HG03520 (cell line): ENCODE results near the gene EXOC6B.

Experiments used
- ATAC-seq: cut with Tn5 transposase; IDR thresholded peaks from one replicate; pipeline ENCODE4 v1.9.1; 2021; ENCODE audit warnings: mild to moderate bottlenecking, moderate library complexity; ENCODE audit not compliant: unreplicated experiment

EXOC6B gene

DNA sequence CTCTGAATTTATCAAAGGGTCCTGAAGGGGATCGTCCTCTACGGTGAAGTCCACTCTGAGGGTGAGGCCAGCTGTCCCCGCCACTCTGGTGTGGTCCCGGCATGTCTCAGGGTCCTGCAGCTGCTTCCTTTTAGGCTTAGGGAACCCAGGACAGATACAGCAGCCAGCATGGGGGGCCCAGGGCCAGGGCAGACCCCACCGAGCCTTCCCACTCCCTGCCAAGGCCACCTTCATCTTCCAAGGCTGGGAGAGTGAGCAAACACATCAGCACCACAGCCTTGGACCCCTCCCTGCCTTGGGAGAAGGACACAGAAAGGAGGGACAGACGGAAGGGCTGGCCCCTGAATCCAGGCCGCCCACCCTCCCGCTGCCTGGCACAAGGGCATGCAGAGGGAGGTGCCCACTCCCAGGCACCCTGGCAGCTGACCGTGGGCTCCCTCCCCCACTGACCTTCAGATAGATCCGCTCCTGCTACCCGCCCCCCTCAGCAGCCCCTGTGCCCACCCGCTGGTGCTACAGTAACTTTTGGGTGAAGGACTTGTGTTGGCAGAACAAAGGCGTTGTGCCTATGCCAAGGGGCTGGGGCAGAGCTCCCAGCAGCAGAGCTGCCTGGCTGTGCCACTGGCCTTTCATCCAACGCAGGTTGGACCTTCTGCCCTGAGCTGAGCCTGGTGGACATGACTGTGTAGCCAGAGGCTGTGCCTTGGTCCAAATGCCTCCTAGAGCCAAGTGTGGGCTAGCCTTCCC is 685.8 kb downstream of the EXOC6B start:
- ATAC-seq: no peak

DNA sequence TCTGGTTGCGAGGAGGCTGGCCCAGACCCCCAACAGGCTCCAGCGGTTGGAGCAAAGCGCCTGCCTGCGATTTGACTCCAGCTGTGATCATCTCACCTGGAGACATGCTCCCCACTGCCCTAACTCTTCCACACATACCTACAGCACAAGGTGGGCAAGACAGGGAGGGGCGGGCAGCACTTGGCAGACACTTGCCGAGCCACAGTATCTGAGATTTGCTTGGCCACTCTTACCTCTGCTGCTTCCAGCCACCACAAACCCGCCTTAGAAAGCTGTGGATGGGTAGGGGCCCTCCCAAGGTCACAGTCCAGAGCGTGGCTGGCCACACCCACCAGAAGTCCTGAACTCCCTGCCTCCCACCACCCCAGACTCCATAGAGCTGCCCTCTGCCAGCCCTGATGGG is 686.4 kb downstream of the EXOC6B start:
- ATAC-seq: no peak

DNA sequence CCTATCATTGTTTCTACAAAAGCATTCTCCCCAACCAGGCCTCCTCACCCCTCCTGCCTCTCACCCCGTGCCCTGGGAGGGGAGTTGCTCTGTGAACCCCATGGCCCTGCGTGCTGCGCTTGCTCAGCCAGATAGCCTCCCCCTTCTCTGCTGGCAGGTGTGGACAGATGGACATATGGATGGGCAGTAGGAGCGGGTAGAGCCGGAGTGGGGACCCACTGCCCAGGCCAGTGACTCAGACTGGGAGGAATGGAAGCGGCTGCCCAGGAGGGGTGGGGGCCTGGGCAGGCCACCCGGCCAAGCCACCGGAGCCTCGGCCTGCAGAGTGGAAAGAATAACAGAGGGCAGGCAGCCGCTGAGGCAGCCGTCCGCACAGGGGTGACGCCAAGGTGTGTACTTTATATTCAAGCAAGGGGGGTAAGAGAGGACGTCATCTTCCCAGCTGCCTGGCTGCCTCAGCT is 686.9 kb downstream of the EXOC6B start:
- ATAC-seq: no peak

DNA sequence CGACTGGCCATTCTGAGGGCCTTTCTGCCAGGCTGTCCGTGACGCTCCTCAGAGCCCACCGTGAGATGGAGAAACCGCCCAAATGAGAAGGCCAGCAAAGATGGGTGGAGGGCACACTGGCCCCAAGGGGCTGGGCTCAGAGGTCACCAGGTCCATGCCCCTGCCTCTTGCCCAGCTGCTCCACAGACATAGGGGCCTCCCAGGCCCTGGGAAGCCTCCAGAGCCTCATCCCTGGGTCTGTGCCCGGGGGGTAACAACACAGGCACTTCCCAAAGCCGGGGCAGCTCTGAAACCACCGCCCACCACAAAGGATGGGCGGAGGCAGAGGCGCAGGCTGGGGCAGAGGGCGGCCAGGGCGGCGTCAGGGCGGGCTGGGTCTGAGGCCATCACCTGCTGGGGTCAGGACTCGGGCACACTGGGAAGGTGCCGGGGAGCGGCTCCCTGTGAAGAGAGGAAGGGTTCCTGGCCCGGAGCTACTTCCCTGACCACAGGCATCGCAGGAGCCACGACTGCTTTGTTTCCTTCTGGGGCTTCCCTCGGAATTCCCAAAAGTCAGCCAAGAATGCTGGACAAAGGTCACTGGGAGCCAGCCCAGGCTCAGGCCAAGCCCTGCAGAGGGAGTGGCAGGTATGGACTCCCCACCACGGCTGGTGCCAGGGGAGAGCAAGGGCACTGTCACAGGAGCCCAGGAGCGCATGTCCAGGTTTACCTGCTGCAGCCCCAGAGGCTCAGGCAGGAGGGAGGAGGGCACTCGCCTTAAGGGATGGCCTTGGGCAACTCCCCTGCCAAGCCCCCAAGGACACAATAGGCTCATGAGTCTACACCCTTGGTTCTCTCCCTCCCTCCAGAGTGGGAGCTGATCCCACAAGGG is 687.6 kb downstream of the EXOC6B start:
- no peak for ATAC-seq

DNA sequence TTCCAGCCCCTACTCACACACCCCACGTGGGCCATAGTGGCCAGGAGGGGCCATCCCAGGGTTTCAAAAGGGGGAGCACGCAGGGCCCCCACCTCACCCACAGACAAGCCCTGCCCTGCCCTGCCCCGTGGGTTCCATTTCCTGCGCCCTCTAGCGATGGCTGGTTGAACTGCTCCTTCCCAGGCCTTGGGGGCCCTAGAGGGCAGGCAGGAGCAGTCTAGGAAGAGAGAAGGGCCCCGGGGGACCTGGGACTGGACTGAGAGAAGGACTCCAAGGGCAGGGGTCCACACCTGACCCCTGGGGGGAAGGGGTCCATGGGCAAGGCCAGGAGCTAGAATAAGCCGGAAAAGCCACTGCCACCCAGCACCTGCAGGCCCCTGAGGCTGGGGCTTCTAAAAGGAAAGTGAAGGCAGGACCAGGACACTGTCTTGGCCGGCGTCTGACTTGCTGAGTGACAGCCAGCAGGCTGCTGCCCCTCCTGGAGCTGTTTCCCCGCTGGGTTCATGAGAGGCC is 688.3 kb downstream of the EXOC6B start:
- peak; percentile 84 for ATAC-seq

DNA sequence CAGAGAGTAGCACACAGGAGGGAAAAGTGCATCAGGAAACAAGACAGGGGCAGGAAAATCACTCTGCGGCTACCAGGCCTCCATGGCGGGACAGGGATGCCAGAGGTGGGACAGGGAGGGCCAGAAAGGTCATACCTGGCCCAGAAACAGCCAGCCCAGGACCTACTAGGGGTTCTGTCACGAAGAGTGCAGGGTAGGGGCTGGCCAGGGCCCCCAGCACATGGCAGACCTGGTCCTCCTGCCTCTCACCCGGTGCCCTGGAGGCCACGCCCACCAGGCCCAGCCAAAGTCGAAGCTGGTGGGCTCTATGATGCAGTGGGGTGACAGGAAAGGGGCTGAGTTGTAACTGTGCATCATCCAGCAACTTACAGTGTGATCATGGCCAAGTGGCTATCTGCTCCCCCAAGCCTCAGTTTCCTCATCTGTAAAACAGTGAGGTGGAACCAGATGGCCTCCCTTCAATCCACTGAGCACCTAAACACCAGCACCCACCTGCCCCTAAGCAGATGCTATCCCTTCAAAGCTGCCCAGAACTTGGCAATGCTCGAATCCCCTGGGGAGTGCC is 688.8 kb downstream of the EXOC6B start:
- ATAC-seq: peak; percentile 15

DNA sequence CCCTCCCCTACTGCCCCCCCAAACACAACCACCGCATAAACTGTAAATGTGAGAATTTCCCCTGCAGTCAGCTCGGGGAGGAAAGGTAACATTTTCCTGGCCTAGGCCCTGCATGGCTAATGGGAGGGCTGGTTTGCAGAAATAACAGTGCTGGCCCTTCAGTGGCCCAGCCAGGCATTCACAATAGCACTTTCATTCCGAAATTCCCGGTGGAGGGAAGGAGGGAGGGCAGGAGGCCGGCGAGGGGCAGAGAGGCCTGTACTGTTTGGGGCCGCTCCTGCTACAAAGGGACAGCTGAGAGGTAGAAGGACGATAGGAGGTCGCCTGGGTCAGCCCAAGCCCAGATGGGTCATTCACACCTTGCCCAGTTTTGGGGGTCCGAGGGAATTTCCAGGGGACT is 689.5 kb downstream of the EXOC6B start:
- ATAC-seq: no peak

DNA sequence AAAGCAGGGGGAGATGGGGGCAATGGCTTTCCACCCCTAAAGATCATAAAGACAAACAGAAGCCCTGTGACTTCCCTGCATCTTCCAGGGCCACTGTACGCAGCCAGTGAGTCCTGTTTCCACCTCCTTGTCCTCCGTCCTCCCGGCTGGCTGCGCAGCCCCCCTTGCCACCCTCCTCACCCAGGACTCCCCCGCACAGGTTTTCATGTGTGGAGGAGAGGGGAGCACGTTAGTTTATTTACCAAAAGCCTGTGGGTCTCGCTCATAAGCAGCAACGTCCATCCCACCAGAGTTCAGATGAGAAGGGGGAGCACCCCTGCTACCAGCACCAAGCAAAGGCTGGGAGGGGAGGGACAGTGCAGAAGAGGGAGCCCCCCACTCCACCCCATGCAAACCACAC is 689.9 kb downstream of the EXOC6B start:
- no peak for ATAC-seq

DNA sequence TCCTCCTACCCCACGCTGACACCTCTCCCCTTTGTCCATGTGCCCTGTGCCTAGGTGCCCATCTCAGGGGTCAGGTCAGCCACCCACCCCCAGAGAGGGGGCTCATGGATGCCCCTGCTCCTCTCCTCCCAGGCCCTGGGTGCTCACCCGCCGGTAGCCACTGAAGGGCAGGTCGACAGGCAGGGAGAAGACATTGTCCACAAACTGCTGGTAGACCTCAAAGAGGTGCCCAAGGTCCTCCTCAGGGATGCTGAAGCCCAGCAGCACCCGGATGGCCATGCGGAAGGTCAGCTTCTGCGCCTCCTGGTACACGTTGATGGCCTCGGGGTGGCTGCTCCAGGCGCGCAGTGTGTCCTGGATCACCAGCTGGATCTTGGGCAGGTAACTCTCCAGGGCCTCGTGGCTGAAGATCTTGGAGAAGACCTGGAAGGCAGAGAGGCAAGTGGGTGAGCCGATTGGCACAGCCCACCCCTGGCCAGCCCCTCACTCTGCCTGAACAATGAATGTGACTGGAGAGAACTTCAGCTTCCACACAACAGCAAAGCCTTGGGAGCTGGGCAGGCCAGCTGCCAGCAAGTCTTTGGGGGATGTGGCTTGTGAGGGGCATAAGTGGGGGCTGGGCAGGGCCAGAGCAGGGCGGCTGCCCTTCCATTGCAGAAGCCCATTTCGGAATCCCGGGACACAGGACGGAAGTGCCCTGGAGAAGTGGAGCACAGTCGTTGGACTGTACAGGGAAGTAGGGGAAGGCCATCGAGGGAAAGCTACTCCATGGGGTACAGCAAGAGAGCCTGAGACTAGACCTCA is 690.6 kb downstream of the EXOC6B start:
- ATAC-seq: no peak

DNA sequence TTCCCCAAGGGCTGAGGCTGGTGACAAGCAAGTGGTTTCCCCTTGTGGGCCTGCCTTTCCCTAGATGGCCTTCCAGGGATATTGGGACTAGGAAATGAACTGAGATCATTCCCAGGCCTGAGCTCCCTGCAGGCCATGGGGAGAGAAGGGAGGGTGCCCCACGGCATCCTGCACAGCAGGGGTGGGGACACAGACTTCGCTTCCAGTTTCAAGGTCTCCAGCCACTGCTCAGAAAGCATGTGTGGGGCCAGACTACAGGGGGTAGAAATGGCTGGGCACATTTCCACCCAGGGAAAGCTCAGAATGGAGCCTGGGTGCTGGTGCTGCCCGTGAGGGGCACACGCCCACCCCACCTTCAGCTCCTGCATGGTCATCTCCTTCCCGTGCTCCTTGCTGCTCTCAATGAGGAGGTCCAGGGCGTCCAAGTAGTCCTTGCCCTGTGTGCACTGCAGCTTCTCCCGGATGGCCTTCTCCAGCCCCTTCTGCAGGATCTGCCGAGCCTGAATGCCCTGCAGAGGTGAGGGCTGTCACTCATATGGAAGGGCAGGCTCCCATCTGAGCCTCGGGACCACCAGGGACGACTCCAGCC is 691.3 kb downstream of the EXOC6B start:
- no peak for ATAC-seq

DNA sequence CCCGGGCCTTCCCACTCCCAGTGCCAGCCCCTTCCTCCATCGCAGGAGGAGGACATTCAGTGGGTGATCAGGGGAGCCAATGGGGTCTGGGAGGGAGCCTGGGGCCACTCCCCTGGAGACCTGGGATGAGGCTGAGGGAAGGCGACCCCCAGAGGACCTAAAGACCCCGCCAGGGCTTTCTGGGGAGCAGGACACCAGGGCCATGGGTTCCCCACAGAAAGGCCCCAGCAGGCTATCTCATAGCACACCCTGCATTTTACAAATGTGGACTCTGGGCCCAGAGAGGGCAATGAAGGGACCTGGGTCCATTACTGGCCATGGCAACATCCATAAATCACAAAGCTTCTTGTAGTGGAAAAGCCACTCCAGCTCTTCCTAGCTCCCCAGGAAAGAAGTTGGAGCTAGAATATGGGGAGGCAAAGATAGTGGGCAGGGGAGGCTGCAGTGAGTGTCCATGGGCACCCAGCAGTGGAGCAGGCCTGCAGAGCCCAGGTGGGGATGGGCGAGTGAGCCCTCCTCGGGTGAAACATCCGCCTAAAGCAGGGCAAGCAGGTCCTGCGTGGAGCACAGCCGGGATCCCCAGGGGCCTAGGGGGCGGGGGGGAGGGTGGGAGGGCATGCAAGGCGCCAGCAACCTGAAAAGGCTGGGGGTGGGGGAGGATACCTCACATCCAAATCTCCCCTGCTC is 692.0 kb downstream of the EXOC6B start:
- ATAC-seq: no peak

DNA sequence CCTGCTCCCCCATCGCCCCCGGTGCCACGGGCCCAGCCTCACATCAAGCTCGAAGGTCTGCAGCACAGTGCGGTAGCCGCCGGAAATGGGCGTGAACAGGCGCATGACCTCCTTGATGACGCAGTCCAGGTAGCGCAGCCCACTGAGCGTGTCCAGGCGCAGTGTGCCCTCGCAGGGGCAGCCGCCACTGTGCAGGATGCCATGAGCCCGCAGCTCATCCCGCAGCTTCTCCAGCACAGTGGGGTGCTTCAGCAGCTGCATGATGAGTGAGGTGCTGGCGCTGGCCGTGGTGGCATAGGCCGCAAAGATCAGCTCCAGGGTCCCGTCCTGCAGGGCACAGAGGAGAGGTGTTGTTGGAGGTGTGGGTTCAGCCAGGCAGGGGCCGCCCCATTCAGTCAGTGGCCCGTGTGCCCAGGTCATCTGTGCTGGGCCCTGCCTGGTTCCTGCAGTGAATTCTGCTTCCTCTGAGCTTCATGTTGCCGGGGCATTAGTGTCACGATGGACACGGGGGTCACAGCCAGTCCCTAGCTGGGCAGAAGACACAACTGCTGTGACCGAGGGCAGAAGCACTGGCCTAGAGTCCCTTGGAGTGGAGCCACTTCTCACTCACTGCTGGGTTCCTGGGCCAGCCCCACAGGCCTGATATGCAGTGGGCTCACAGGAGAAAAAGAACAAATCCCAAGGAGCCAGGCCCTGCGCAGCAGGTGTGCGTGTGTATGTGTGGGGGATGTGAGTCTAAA is 692.7 kb downstream of the EXOC6B start:
- no peak for ATAC-seq

DNA sequence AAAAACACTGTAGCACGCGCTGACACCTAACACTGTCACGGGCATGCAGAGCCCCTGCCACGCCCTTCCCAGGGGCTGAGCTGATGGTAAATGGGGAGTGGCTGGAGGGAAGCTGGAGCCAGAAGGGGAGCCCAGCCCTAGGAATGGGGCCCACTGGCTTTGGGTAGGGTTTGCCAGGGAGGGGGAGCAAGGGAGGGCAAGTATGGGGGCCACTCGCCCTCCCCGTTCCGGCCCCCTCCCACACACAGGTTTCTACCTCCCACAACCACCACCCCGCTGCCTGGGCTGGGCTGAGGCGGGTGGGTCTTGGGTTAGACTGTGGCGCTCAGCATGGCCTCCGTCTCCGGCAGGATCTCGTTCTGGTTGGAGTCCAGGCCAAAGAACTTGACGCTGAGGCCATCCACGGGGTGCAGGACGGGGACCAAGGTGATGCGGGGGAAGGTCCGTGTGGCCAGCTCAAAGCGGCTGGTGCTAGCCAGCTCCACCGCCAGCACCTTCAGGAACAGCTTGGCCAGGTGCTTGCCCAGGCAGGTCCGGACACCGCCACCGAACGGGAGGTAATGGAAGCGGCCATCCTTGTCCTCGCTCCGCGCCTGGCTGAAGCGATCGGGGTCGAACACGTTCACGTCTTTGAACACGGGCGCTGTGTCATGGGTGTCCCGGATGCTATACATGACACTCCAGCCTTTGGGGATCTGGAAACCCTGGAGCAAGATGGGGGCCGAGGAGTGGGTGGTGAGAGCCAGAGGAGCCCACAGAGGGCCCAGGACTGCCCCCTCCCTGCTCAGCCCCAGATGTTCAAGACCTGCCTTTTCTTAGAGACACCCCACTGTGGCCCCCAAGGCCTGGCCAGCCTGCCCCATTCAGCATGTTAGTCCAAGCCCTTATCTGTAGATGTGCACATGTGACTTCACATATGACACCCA is 693.7 kb downstream of the EXOC6B start:
- ATAC-seq: no peak

DNA sequence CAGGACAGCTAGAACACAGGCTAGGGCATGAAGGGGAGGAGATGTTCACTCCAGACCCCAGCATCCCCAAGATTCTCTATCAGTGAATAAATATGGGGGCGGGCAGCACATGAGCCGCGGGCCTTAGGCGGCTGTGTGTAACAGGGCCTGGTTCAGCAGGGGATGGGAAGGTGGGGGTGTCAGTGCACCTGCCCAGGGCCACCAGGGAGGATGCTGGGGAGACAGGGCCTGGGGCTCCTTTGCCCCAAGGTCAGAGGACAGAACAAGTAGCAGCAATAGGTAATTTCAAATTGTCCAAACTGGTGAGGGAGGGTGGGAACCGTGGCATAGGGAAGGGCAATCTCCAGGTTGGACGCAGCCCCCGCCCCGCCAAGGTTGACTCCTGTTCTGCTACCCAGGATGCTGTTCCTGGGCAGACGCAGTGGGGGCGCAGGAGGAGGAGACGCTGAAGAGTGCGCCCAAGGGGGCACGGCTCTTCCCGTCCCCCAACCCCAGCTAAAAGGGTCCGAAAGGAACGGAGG is 694.4 kb downstream of the EXOC6B start:
- no peak for ATAC-seq

DNA sequence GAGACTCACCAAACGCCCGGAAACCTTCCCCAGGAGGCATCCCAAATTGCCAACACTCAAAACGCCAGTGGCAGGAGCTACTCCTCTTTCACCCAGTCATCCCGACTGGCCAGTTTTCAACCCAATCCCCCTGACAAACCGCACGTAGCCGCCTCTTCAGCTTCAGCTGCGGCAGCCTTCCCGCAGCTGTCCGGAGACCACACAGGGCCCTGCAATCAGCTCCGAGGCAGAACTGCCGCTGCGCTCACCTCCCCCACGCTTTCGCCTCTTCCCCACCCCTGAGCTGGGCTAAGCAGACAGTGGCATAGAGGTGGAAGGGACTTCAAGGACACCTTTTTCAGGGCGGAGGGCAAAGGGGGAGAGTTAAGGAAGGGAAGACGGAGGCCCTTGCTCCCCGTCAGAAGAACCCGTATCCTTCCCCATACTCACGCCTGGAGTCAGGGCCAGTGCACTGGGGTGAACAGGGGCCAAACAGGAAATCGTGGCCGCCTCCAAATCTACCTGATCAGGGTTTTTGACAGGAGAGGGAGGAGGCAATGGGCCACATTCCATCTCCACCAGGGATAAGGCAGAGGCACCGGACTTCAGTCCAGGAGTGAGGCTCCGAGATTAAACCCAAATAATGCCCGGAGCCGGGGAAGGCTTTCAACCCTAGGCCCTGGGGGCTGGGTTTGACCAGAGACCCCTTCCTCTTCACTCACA is 695.0 kb downstream of the EXOC6B start:
- no peak for ATAC-seq

DNA sequence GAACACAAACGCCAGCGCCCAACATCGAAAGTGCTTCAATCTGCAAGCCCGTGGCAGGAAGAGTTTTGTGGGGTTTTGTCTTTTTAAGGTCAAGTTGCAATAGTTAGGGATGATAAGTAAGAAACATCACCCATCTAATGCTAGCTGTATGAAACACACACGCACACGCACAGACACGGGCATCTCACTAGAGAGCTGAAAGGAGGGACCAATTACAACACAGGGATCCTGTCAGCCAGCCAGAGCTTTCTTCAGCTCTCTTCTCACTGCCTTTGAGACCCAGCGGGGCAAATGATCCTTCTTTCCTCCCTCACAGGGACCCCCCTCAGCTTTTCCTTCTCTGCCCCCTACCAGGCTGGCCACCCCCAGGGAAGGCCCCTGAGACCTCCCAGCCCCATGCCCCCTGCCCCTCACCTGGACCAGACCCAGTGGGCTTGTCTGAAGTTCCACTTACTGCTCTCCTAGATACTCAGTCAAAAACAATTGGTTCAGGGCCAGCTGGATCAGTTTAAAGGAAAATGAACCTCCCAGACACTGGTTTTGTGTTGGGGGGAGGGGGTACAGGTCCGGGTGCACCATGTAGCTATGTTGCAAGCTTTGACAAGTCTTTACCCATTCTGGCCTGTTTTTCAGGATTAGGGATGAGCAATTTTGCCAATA is 696.0 kb downstream of the EXOC6B start:
- ATAC-seq: no peak

DNA sequence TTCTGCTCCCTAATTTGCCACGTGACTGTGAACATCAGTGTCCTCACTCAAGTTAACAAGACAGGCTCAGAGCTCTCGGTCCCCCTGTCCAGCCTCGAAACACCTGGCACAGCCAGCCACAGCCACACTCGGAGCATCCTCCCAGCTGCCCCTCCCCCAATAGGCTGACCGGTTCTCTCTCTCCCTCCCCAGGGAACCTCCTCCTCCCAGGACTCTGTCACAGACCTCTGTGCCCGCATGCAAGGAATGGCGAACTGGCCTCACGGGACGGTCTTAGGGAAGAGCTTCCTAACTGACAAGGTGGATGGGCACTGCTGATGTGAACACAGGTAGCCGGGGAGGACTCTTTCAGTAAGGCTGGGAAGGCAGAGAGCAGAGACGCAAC is 697.0 kb downstream of the EXOC6B start:
- ATAC-seq: no peak
